Neural cell (in vitro differentiated cells): ENCODE measurements around the gene KCNS3.

ENCODE experiments used
- EP300 ChIP-seq: fragments of 450-650 bp; conservative IDR thresholded peaks from 2 replicates; pipeline ENCODE4 v1.6.1; 2014; ENCODE audit warnings: antibody characterized with exemption, mild to moderate bottlenecking, moderate library complexity; ENCODE audit not compliant: poor library complexity, severe bottlenecking
- EZH2 ChIP-seq: fragments of 200-600, 300-800 bp; shearing (Covaris generic), sonication (generic); IDR thresholded peaks from 2 replicates; pipeline ENCODE4 v1.6.1; 2014; ENCODE audit warnings: antibody characterized with exemption, low read length, borderline replicate concordance, mild to moderate bottlenecking; ENCODE audit not compliant: insufficient read depth, poor library complexity, severe bottlenecking
- MXI1 ChIP-seq: fragments of 450-650 bp; conservative IDR thresholded peaks from 2 replicates; pipeline ENCODE4 v1.6.1; 2014; ENCODE audit warnings: antibody characterized with exemption, mild to moderate bottlenecking; ENCODE audit not compliant: poor library complexity, severe bottlenecking
- POLR2AphosphoS5 ChIP-seq: IDR thresholded peaks from 2 replicates; pipeline ENCODE4 v1.6.1; 2012
- RAD21 ChIP-seq: fragments of 450-650 bp; conservative IDR thresholded peaks from 2 replicates; pipeline ENCODE4 v1.6.1; 2014; ENCODE audit warnings: antibody characterized with exemption, mild to moderate bottlenecking, moderate library complexity
- SMC3 ChIP-seq: fragments of 450-650 bp; conservative IDR thresholded peaks from 2 replicates; pipeline ENCODE4 v1.6.1; 2014; ENCODE audit warnings: antibody characterized with exemption, mild to moderate bottlenecking, moderate library complexity; ENCODE audit not compliant: poor library complexity
- TAF1 ChIP-seq: IDR thresholded peaks from 2 replicates; pipeline ENCODE4 v1.6.1; 2012; ENCODE audit warnings: low read depth
- TF ChIP-seq, protein P1 (sequence below): fragments of 450-650 bp; IDR thresholded peaks from 2 replicates; pipeline ENCODE4 v1.5.1; 2014; ENCODE audit warnings: antibody characterized with exemption, mild to moderate bottlenecking, moderate library complexity; ENCODE audit not compliant: poor library complexity, severe bottlenecking
- TF ChIP-seq, protein P2 (sequence below): IDR thresholded peaks from 2 replicates; pipeline ENCODE4 v1.6.1; 2012; ENCODE audit warnings: borderline replicate concordance

GRCh38 chr2:17976871-17977746, 98.6 kb downstream of the KCNS3 start:
- TF ChIP-seq RAD21 (no peak), TAF1 (no peak), POLR2AphosphoS5 (no peak), SMC3 (no peak), EP300 (no peak), EZH2 (no peak), MXI1 (no peak)
- TF ChIP-seq, protein P1, sequence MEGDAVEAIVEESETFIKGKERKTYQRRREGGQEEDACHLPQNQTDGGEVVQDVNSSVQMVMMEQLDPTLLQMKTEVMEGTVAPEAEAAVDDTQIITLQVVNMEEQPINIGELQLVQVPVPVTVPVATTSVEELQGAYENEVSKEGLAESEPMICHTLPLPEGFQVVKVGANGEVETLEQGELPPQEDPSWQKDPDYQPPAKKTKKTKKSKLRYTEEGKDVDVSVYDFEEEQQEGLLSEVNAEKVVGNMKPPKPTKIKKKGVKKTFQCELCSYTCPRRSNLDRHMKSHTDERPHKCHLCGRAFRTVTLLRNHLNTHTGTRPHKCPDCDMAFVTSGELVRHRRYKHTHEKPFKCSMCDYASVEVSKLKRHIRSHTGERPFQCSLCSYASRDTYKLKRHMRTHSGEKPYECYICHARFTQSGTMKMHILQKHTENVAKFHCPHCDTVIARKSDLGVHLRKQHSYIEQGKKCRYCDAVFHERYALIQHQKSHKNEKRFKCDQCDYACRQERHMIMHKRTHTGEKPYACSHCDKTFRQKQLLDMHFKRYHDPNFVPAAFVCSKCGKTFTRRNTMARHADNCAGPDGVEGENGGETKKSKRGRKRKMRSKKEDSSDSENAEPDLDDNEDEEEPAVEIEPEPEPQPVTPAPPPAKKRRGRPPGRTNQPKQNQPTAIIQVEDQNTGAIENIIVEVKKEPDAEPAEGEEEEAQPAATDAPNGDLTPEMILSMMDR, result no peak
- TF ChIP-seq, protein P2, sequence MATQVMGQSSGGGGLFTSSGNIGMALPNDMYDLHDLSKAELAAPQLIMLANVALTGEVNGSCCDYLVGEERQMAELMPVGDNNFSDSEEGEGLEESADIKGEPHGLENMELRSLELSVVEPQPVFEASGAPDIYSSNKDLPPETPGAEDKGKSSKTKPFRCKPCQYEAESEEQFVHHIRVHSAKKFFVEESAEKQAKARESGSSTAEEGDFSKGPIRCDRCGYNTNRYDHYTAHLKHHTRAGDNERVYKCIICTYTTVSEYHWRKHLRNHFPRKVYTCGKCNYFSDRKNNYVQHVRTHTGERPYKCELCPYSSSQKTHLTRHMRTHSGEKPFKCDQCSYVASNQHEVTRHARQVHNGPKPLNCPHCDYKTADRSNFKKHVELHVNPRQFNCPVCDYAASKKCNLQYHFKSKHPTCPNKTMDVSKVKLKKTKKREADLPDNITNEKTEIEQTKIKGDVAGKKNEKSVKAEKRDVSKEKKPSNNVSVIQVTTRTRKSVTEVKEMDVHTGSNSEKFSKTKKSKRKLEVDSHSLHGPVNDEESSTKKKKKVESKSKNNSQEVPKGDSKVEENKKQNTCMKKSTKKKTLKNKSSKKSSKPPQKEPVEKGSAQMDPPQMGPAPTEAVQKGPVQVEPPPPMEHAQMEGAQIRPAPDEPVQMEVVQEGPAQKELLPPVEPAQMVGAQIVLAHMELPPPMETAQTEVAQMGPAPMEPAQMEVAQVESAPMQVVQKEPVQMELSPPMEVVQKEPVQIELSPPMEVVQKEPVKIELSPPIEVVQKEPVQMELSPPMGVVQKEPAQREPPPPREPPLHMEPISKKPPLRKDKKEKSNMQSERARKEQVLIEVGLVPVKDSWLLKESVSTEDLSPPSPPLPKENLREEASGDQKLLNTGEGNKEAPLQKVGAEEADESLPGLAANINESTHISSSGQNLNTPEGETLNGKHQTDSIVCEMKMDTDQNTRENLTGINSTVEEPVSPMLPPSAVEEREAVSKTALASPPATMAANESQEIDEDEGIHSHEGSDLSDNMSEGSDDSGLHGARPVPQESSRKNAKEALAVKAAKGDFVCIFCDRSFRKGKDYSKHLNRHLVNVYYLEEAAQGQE, result no peak
